Astrocyte of the cerebellum (primary cell): ENCODE results near the gene TSPEAR.
"Not testable (repeated sequence)": the region's sequence is repeated elsewhere in the genome, so short reads cannot be mapped to it uniquely, and the experiment has no call there.

Experiments
- DNase-seq: peaks from one replicate; pipeline ENCODE4 v3.0.0-alpha.2; 2011; ENCODE audit warnings: low read depth
- H3K4me3 ChIP-seq: 2 replicates; pipeline ENCODE4 v1.5.1; 2011; ENCODE audit warnings: mild to moderate bottlenecking, low read depth, low read length, moderate library complexity
- in situ Hi-C: cut with HindIII; loops from 2 replicates; pipeline ENCODE4 v1.10.0; 2017; ENCODE audit warnings: low sequenced_read_pairs
- TF ChIP-seq, protein P1 (sequence below): IDR thresholded peaks from 2 replicates; pipeline ENCODE4 v1.5.1; 2012; ENCODE audit warnings: low read length, low read depth, moderate library complexity, mild to moderate bottlenecking; ENCODE audit errors: missing control alignments

TSPEAR gene

DNA sequence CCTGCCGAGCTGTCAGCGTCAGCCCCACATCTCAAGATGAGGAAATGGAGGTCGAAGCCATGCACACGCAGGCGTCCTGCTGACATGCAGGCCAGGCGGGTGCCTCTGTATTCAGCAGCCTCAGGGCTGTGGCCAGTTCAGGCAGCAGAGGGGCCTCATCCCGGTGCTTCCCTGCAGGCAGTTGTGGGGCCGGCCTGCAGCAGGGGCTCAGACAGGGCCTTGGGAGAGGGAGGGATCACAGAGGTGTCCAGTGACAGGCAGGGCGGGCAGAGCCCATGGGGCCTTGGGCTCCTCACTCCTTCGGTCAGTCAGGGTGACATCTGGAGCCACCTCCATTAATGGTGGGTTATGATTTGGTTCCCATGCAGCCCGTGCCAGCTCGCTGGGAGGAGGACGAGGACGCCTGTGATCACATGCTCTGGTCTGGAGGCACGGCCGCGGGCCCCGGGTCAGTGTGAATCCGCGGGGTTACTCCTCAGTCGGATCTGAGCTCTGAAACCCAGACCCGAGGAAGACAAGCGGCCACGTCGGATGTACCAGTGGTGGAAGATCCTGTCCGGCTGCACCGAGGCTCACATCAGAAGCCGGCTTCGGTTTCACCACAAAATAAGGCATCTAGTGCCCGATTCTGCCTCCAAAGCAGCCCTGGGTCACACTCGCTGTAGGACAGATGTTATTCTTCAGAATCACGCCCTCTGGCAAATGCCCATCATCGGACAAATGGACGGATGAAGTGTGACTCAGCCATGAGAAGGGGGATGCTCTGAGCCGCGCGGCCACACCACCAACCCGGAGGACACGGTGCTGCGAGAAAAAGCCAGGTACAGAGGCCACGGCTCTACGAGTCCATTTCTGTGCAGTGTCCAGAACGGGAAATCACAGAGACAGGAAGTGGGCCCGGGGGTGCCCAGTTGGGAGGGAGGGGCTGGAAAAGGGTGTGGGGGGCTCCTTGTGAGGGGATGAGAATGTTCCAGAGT lies 204.8 kb downstream of the TSPEAR start:
- no peak for DNase-seq
- TF ChIP-seq, protein P1, sequence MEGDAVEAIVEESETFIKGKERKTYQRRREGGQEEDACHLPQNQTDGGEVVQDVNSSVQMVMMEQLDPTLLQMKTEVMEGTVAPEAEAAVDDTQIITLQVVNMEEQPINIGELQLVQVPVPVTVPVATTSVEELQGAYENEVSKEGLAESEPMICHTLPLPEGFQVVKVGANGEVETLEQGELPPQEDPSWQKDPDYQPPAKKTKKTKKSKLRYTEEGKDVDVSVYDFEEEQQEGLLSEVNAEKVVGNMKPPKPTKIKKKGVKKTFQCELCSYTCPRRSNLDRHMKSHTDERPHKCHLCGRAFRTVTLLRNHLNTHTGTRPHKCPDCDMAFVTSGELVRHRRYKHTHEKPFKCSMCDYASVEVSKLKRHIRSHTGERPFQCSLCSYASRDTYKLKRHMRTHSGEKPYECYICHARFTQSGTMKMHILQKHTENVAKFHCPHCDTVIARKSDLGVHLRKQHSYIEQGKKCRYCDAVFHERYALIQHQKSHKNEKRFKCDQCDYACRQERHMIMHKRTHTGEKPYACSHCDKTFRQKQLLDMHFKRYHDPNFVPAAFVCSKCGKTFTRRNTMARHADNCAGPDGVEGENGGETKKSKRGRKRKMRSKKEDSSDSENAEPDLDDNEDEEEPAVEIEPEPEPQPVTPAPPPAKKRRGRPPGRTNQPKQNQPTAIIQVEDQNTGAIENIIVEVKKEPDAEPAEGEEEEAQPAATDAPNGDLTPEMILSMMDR: no peak
- in situ Hi-C loops: no loop called here
- H3K4me3 ChIP-seq: no peak overlapping the region

DNA sequence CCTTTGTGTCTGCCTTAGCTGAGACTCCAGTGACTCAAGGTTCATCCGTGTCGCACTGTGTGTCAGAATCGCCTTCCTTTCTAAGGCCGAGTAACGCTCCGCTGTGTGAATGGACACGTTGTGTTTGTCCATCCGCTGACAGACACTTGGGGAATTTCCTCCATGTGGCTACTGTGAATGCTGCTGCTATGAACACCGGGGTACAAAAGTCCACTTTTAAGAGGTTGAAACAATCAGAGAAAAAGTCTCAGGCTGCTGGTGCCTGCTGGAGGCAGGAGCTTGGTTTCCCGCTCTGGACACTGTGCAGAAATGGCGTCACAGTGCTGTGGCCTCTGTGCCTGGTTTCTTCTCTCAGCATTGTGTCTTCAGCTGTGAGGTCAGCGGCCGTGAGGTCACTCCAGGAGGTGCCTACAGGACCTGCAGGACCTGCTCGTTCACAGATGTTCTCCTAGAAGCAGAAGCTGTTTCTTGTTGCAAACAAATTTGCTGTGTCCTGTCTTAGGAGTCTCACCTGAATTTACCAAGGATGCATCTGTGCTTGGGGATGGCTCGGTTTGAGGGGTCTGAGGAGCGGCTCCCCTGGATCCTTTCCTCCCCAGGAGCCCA lies 205.6 kb downstream of the TSPEAR start:
- no peak for DNase-seq
- in situ Hi-C loops: no loop called here
- TF ChIP-seq, protein P1: no peak
- H3K4me3 ChIP-seq: no peak overlapping the region

DNA sequence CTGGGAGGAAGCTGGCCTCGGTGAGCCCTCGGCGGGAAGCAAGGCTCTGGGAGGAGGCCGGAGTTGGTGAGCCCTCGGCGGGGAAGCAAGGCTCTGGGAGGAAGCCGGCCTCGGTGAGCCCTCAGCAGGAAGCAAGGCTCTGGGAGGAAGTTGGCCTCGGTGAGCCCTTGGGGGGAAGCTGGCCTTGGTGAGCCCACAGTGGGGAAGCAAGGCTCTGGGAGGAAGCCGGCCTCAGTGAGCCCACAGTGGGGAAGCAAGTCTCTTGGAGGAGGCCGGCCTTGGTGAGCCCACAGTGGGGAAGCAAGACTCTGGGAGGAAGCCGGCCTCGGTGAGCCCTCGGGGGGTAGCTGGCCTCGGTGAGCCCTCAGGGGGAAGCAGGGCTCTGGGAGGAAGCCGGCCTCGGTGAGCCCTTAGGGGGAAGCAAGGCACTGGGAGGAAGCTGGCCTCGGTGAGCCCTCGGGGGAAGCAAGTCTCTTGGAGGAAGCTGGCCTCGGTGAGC lies 207.4 kb downstream of the TSPEAR start:
- in situ Hi-C loops: no loop called here
- no peak for DNase-seq
- no peak overlapping the region for H3K4me3 ChIP-seq
- TF ChIP-seq, protein P1: no peak

DNA sequence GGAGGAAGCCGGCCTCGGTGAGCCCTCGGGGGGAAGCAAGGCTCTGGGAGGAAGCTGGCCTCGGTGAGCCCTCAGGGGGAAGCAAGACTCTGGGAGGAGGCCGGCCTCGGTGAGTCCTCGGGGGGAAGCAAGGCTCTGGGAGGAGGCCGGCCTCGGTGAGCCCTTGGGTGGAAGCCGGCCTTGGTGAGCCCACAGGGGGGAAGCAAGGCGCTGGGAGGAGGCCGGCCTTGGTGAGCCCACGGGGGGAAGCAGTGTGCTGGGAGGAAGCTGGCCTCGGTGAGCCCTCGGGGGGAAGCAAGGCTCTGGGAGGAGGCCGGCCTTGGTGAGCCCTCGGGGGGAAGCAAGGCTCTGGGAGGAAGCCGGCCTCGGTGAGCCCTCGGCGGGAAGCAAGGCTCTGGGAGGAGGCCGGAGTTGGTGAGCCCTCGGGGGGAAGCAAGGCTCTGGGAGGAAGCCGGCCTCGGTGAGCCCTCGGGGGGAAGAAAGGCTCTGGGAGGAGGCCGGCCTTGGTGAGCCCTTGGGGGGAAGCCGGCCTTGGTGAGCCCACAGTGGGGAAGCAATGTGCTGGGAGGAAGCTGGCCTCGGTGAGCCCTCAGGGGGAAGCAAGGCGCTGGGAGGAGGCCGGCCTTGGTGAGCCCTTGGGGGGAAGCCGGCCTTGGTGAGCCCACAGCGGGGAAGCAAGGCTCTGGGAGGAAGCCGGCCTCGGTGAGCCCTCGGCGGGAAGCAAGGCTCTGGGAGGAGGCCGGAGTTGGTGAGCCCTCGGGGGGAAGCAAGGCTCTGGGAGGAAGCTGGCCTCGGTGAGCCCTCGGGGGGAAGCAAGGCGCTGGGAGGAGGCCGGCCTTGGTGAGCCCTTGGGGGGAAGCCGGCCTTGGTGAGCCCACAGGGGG lies 208.1 kb downstream of the TSPEAR start:
- H3K4me3 ChIP-seq, in situ Hi-C loops, DNase-seq: not testable (repeated sequence)

DNA sequence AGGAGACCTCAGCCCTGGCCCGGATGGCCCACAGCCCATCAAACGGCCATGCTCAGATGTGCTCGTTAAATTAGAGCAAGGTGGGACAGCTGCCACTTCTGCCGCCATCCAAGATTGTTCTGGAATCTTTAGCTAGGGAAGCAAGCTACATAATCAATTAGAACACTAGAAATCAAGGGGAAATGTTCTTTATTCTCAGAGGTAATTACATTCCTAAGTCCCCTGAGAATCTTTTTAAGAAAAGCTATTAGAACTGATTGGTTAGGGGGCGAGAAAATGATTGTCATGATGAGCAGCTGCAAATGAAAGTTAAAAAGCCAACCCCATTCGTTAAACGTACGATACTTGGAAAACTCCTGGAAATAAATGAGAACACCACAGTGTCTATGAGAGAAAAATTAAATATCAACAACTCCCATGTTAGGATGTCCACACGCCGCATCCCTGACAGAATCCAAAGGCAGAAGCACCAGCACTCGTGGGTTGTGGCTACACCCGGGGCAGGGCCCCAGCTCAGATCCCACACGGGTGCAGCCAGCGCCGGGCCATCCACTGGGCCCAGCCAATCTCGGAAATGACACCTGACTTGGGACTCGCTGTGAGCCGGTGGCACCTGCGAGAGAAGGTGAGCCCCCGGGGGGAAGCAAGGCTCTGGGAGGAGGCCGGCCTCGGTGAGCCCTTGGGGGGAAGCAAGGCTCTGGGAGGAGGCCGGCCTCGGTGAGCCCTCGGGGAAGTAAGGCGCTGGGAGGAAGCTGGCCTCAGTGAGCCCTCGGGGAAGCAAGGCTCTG lies 209.0 kb downstream of the TSPEAR start:
- H3K4me3 ChIP-seq: no peak overlapping the region
- TF ChIP-seq, protein P1: no peak
- DNase-seq: no peak
- in situ Hi-C loops: no loop called here

DNA sequence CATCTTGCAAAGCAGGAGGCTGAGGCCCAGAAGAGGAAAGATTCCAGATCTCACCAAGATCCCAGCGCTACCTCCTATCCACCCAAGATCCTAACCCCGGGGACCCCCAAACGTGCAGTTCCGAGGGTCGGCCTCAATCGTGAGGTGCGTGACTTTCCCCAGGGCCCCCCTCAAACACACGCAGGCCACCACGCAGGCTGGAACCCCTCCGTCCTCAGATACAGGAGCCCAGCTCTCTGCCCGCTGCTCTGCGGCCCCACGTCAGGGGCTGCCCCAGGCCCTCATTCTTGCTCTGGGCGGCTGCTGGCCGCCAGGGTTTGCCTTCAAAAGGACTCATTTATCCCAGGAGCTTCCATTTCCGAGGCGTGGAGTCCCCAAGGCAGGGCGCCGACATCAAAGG lies 211.3 kb downstream of the TSPEAR start:
- no peak overlapping the region for H3K4me3 ChIP-seq
- in situ Hi-C loops: no loop called here
- DNase-seq: no peak
- TF ChIP-seq, protein P1: no peak
